Endothelial cell of umbilical vein (primary cell): Measurements from ENCODE around the gene UBASH3A. TPM values are rescaled to one million over a fixed set of nuclear protein-coding genes. Genes with fewer than 3 reads are reported as not detected.

Experiments used
- BruUV-seq: library from RNA; stranded (reverse); fragments of 400-500 nt; replicated peaks from 2 replicates; lab custom pipeline; 2021; lab: Mats Ljungman, UMichigan
- CTCF ChIA-PET: fragments of 300-600, 350-600 bp; sonication (Branson Sonifier 250); formaldehyde crosslinking; loops from one replicate; lab custom pipeline; 2021; ENCODE audit warnings: antibody characterized with exemption, inconsistent platforms; lab: Charles Lee
- POLR2A ChIA-PET: fragments of 300-600, 350-600 bp; sonication (Branson Sonifier 250); formaldehyde crosslinking; loops from one replicate; lab custom pipeline; 2021; ENCODE audit warnings: antibody characterized with exemption, inconsistent platforms; lab: Charles Lee
- DNase-seq: peaks from one replicate; pipeline ENCODE4 v3.0.0-alpha.2; 2011; ENCODE audit warnings: low read depth, low spot score
- FAIRE-seq: peaks from 2 replicates; lab custom pipeline; 2011; peaks lifted over from hg19 to GRCh38; lab: Jason Lieb, UNC
- H2AFZ ChIP-seq: 2 replicates; pipeline ENCODE4 v1.6.0; 2012; ENCODE audit warnings: low read depth, low read length, control low read depth, inconsistent platforms
- H3K27ac ChIP-seq: 2 replicates; pipeline ENCODE4 v1.5.1; 2011; ENCODE audit warnings: low read depth, mild to moderate bottlenecking, control low read depth, low read length, moderate library complexity; ENCODE audit not compliant: insufficient read depth
- H3K27me3 ChIP-seq, 2 experiments: 2 replicates each; pipeline versions ENCODE4 v1.6.0 to v1.6.1; 2011; ENCODE audit warnings: low read length in 2 of 2, mixed read lengths in 1 of 2; ENCODE audit not compliant: control insufficient read depth in 2 of 2, insufficient read depth in 2 of 2
- H3K36me3 ChIP-seq, 2 experiments: 2 replicates in 1 of 2; 3 replicates in 1 of 2; pipeline ENCODE4 v1.5.1; 2011; ENCODE audit warnings: low read length in 2 of 2, mild to moderate bottlenecking in 1 of 2, moderate library complexity in 1 of 2; ENCODE audit not compliant: control insufficient read depth in 2 of 2, insufficient read depth in 2 of 2; ENCODE audit errors: extremely low read depth in 1 of 2
- H3K4me1 ChIP-seq: 3 replicates; pipeline ENCODE4 v1.5.1; 2011; ENCODE audit warnings: mild to moderate bottlenecking, low read length; ENCODE audit not compliant: control insufficient read depth, insufficient read depth; ENCODE audit errors: extremely low read depth
- H3K4me2 ChIP-seq: 2 replicates; pipeline ENCODE4 v1.6.1; 2011; ENCODE audit warnings: low read length, control low read depth, mixed read lengths; ENCODE audit not compliant: insufficient read depth
- H3K4me3 ChIP-seq, 3 experiments: fragments of 200-600 bp in 1 of 3; sonication (generic), shearing (Covaris generic) in 1 of 3; replicated peaks in 1 of 3; 2 replicates each; pipeline ENCODE4 v1.5.1; 2011 to 2016; ENCODE audit warnings: control low read depth in 3 of 3, low read length in 3 of 3, mild to moderate bottlenecking in 2 of 3, inconsistent platforms in 1 of 3, low read depth in 1 of 3, moderate library complexity in 1 of 3; ENCODE audit not compliant: insufficient read depth in 1 of 3
- H3K79me2 ChIP-seq: 2 replicates; pipeline ENCODE4 v1.6.0; 2012; ENCODE audit warnings: low read length, inconsistent platforms; ENCODE audit not compliant: control insufficient read depth, insufficient read depth
- H3K9ac ChIP-seq: replicated peaks from 2 replicates; pipeline ENCODE3; 2011; ENCODE audit warnings: low read length, control low read depth; ENCODE audit not compliant: insufficient read depth; ENCODE audit errors: extremely low read depth
- H3K9me1 ChIP-seq: replicated peaks from 3 replicates; pipeline ENCODE4 v1.6.0; 2011; ENCODE audit warnings: mild to moderate bottlenecking, low read length; ENCODE audit not compliant: control insufficient read depth, insufficient read depth; ENCODE audit errors: extremely low read depth
- H3K9me3 ChIP-seq: replicated peaks from 2 replicates; pipeline ENCODE4 v1.5.1; 2012; ENCODE audit warnings: low read length, inconsistent platforms; ENCODE audit not compliant: control insufficient read depth, insufficient read depth
- H4K20me1 ChIP-seq: replicated peaks from 2 replicates; pipeline ENCODE3; 2011; ENCODE audit warnings: mild to moderate bottlenecking, low read length; ENCODE audit not compliant: control insufficient read depth, insufficient read depth; ENCODE audit errors: extremely low read depth
- EZH2 ChIP-seq: IDR thresholded peaks from 2 replicates; pipeline ENCODE4 v1.6.1; 2012; ENCODE audit warnings: borderline replicate concordance, low read depth, mild to moderate bottlenecking, moderate library complexity, low read length, inconsistent platforms; ENCODE audit not compliant: severe bottlenecking
- GATA2 ChIP-seq: IDR thresholded peaks from 2 replicates; pipeline ENCODE4 v1.7.0; 2011; ENCODE audit warnings: low read depth, mild to moderate bottlenecking, moderate library complexity, mixed read lengths, low read length; ENCODE audit not compliant: insufficient read length, insufficient read depth
- JUN ChIP-seq: IDR thresholded peaks from 2 replicates; pipeline ENCODE4 v1.6.1; 2011; ENCODE audit warnings: borderline replicate concordance, low read depth; ENCODE audit not compliant: insufficient read length, insufficient read depth
- MAX ChIP-seq: IDR thresholded peaks from 2 replicates; pipeline ENCODE4 v1.6.1; 2011; ENCODE audit not compliant: insufficient read depth, insufficient read length
- MYC ChIP-seq: IDR thresholded peaks from one replicate; pipeline ENCODE4 v1.6.1; 2011; ENCODE audit warnings: mild to moderate bottlenecking, low read depth, low read length
- POLR2A ChIP-seq: IDR thresholded peaks from 2 replicates; pipeline ENCODE4 v1.6.1; 2012; ENCODE audit warnings: low read depth, mild to moderate bottlenecking, control low read depth, low read length
- POLR2AphosphoS5 ChIP-seq: IDR thresholded peaks from 2 replicates; pipeline ENCODE4 v1.6.1; 2012; ENCODE audit warnings: low read depth, mild to moderate bottlenecking, control low read depth, low read length, moderate library complexity; ENCODE audit not compliant: insufficient read depth
- dilution Hi-C: fragments of 300-500 bp; cut with MboI; formaldehyde crosslinking; loops from one replicate; pipeline ENCODE4 v1.15.0; 2019; ENCODE audit warnings: low sequenced_read_pairs; ENCODE audit not compliant: extremely low pct_ligation_motif_present
- intact Hi-C: fragments of 100-400 bp; cut with micrococcal nuclease; formaldehyde crosslinking; loops from one replicate; pipeline ENCODE4 v1.10.0; 2022
- polyA plus RNA-seq, 4 experiments: library from polyadenylated mRNA; depleted of rRNA in 3 of 4; stranded (reverse) in 3 of 4; unstranded in 1 of 4; fragments of >200 nt; gene quantifications; 2 replicates each; pipeline versions ENCODE4 v1.2.1 to v1.2.3, GENCODE V29; 2011 to 2012; ENCODE audit warnings: missing spikeins in 1 of 4
- small RNA-seq: library from RNA; depleted of rRNA; stranded (forward); fragments of <200 nt; gene quantifications from one replicate; pipeline ENCODE3, GENCODE V24; 2012; ENCODE audit warnings: low replicate concordance, low read depth; ENCODE audit not compliant: insufficient read depth, insufficient read length
- total RNA-seq: library from RNA; stranded (reverse); gene quantifications from 2 replicates; pipeline ENCODE4 v1.2.3, GENCODE V29; 2021
- TF ChIP-seq, protein P1 (sequence below), 2 donors: IDR thresholded peaks; 1 replicate in 1 of 2; 2 replicates in 1 of 2; pipeline ENCODE4 v1.5.1; 2011; ENCODE audit warnings: low read length in 2 of 2, mild to moderate bottlenecking in 2 of 2, moderate library complexity in 2 of 2, control low read depth in 1 of 2, inconsistent platforms in 1 of 2, low read depth in 1 of 2; ENCODE audit not compliant: insufficient read depth in 1 of 2; ENCODE audit errors: extremely low read depth in 1 of 2

Gene UBASH3A
- total and polyA plus RNA-seq, 2 donors (not counting 3 experiments of a cell fraction or from before 2014, with no cell fraction given) = not detected

- H3K27me3 ChIP-seq = peaks cover 2 to 4% of the 10 kb centered on the region in 2 experiments
- no peaks in the 10 kb centered on the region for H3K9me3 ChIP-seq
- peak overlapping the region; percentile 47 for H3K9ac ChIP-seq
- H3K9me1 ChIP-seq = no peaks in the 10 kb centered on the region
- POLR2A ChIA-PET = no interaction called here
- intact Hi-C loops (loop anchor here (1.0 kb wide), 1 partner anchor 47 kb away; no protein-coding TSS in a partner anchor), dilution Hi-C loops (no loop called here)
- FAIRE-seq = no peak
- no peaks in the 10 kb centered on the region for H3K36me3 ChIP-seq
- no peaks in the 10 kb centered on the region for H4K20me1 ChIP-seq
- peak overlapping the region; percentile 14 for H3K27ac ChIP-seq
- TF ChIP-seq JUN = no peak
- no peak for TF ChIP-seq POLR2A
- TF ChIP-seq, protein P1, sequence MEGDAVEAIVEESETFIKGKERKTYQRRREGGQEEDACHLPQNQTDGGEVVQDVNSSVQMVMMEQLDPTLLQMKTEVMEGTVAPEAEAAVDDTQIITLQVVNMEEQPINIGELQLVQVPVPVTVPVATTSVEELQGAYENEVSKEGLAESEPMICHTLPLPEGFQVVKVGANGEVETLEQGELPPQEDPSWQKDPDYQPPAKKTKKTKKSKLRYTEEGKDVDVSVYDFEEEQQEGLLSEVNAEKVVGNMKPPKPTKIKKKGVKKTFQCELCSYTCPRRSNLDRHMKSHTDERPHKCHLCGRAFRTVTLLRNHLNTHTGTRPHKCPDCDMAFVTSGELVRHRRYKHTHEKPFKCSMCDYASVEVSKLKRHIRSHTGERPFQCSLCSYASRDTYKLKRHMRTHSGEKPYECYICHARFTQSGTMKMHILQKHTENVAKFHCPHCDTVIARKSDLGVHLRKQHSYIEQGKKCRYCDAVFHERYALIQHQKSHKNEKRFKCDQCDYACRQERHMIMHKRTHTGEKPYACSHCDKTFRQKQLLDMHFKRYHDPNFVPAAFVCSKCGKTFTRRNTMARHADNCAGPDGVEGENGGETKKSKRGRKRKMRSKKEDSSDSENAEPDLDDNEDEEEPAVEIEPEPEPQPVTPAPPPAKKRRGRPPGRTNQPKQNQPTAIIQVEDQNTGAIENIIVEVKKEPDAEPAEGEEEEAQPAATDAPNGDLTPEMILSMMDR (IDR thresholded peaks at IDR 0.05; ENCODE audit: extremely low read depth in 1 of 2, insufficient read depth in 1 of 2, low read depth in 1 of 2, low read length in 2 of 2) = no peak
- TF ChIP-seq MAX = no peak
- no peak for TF ChIP-seq EZH2
- TF ChIP-seq MYC = no peak
- no peak for TF ChIP-seq POLR2AphosphoS5
- no peak for TF ChIP-seq GATA2
- H3K4me3 ChIP-seq = peak overlapping the region in 2 of 3 experiments; percentile 27 to 42
- CTCF ChIA-PET = no interaction called here
- H3K4me1 ChIP-seq = peaks cover 13% of the 10 kb centered on the region
- H3K79me2 ChIP-seq = no peaks in the 10 kb centered on the region
- peak overlapping the region; percentile 97 for H2AFZ ChIP-seq
- TSS peak; percentile 80 for BruUV-seq
- H3K4me2 ChIP-seq = peak overlapping the region; percentile 87
- DNase-seq = no peak
Observed at GRCh38 chr21:42496839-42497202, 93.1 kb downstream of the UBASH3A start.

Small RNA genes within 50 kb of the gene (small RNA-seq; reads per million reads assigned to genes)
- not detected for gene RNU6-1149P

Other genes starting within 250 kb of the UBASH3A start
- gene ABCG1, start 184.8 kb upstream of the UBASH3A start, total RNA-seq = 19.6 and 21.2 TPM in 2 replicates
- gene ABCG1, start 184.8 kb upstream of the UBASH3A start, polyA plus RNA-seq = 6.7 and 8.4 TPM in 2 replicates
- gene TFF3, start 88.5 kb upstream of the UBASH3A start, total RNA-seq = 0.93 and 1.9 TPM in 2 replicates
- 1.8 TPM in 2 replicates for gene TFF3, start 88.5 kb upstream of the UBASH3A start, polyA plus RNA-seq
- gene TFF2, start 52.9 kb upstream of the UBASH3A start, total RNA-seq = not detected in 2 replicates
- gene TFF2, start 52.9 kb upstream of the UBASH3A start, polyA plus RNA-seq = not detected in 2 replicates
- not detected in 2 replicates for gene TFF1, start 37.4 kb upstream of the UBASH3A start, total RNA-seq
- gene TFF1, start 37.4 kb upstream of the UBASH3A start, polyA plus RNA-seq = not detected in 2 replicates
- gene TMPRSS3, start 7.8 kb upstream of the UBASH3A start, total RNA-seq = not detected in 2 replicates
- not detected in 2 replicates for gene TMPRSS3, start 7.8 kb upstream of the UBASH3A start, polyA plus RNA-seq
- gene RSPH1, start 92.3 kb downstream of the UBASH3A start, total RNA-seq = not detected in 2 replicates
- 0.08 TPM in 1 of 2 replicates, not detected in the other for gene RSPH1, start 92.3 kb downstream of the UBASH3A start, polyA plus RNA-seq
- 7.6 and 11.2 TPM in 2 replicates for gene SLC37A1, start 110.0 kb downstream of the UBASH3A start, total RNA-seq
- 4.6 and 4.7 TPM in 2 replicates for gene SLC37A1, start 110.0 kb downstream of the UBASH3A start, polyA plus RNA-seq
- 1.5 and 2.2 TPM in 2 replicates for gene PDE9A, start 249.7 kb downstream of the UBASH3A start, total RNA-seq
- 0.22 and 0.28 TPM in 2 replicates for gene PDE9A, start 249.7 kb downstream of the UBASH3A start, polyA plus RNA-seq